NB4 (cell line): ENCODE data around the gene GALNT14.

ENCODE experiments used
- MYC ChIP-seq: IDR thresholded peaks from 2 replicates; pipeline ENCODE4 v1.6.1; 2011; ENCODE audit warnings: low read depth, low read length
- POLR2A ChIP-seq: IDR thresholded peaks from 2 replicates; pipeline ENCODE4 v1.6.1; 2011; ENCODE audit warnings: mild to moderate bottlenecking; ENCODE audit not compliant: insufficient read length; ENCODE audit errors: extremely low read depth
- TF ChIP-seq, protein P1 (sequence below): IDR thresholded peaks from one replicate; pipeline ENCODE4 v1.5.1; 2012; ENCODE audit warnings: low read depth, low read length
- TF ChIP-seq, protein P2 (sequence below): IDR thresholded peaks from 2 replicates; pipeline ENCODE4 v1.6.1; 2011; ENCODE audit warnings: low read depth, low read length

DNA sequence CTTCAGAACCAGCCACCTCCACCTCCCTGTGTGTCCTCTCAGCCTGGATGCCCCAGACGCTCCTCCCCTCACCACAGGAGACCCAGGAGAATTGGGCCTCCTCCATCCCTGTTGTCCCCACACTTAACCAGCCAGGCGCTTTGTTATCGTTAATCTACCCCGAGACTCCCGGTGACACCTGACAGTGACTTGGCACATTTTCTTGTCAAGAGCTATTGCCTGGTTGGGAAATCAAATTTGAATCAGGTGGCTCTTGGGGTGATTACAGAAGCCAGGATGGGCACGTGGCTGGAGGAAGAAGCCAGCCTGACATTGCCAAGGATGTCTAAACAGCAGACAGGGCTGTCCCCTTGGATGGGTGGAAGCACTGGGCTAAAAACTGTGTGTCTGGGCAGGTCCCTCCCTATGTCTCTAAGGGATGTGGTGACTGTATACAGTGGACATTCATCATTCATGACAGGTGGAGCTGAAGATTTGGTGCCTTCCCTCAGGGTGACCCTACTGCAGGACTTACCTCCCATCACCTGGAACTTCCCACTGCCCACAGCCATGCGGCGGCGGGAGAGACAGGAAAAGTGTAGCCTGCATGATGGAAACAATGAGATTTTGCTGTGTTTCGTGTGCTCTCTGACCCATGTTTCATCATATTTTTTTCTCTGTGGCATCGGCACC, 173.8 kb downstream of the GALNT14 start:
- no peak for TF ChIP-seq POLR2A
- TF ChIP-seq, protein P1, sequence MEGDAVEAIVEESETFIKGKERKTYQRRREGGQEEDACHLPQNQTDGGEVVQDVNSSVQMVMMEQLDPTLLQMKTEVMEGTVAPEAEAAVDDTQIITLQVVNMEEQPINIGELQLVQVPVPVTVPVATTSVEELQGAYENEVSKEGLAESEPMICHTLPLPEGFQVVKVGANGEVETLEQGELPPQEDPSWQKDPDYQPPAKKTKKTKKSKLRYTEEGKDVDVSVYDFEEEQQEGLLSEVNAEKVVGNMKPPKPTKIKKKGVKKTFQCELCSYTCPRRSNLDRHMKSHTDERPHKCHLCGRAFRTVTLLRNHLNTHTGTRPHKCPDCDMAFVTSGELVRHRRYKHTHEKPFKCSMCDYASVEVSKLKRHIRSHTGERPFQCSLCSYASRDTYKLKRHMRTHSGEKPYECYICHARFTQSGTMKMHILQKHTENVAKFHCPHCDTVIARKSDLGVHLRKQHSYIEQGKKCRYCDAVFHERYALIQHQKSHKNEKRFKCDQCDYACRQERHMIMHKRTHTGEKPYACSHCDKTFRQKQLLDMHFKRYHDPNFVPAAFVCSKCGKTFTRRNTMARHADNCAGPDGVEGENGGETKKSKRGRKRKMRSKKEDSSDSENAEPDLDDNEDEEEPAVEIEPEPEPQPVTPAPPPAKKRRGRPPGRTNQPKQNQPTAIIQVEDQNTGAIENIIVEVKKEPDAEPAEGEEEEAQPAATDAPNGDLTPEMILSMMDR: no peak
- TF ChIP-seq MYC: no peak
- TF ChIP-seq, protein P2, sequence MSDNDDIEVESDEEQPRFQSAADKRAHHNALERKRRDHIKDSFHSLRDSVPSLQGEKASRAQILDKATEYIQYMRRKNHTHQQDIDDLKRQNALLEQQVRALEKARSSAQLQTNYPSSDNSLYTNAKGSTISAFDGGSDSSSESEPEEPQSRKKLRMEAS: no peak
